Astrocyte (in vitro differentiated cells and primary cell): ENCODE measurements around the gene CD27. TPM values are rescaled to one million over a fixed set of nuclear protein-coding genes. Genes with fewer than 3 reads are reported as not detected.
"Not testable (repeated sequence)": the region's sequence is repeated elsewhere in the genome, so short reads cannot be mapped to it uniquely, and the experiment has no call there.

Source experiments
- DNase-seq: peaks from one replicate; pipeline ENCODE4 v3.0.0-alpha.2; 2010; ENCODE audit warnings: low read depth
- FAIRE-seq: peaks from 2 replicates; lab custom pipeline; 2011; peaks lifted over from hg19 to GRCh38; lab: Jason Lieb, UNC
- H2AFZ ChIP-seq: 2 replicates; pipeline ENCODE4 v1.6.0; 2012; ENCODE audit warnings: low read depth, low read length, inconsistent platforms
- H3K27ac ChIP-seq: 2 replicates; pipeline ENCODE4 v1.5.1; 2011; ENCODE audit warnings: low read depth, low read length, inconsistent platforms
- H3K27me3 ChIP-seq: 2 replicates; pipeline ENCODE4 v1.6.0; 2011; ENCODE audit warnings: low read length, inconsistent platforms; ENCODE audit not compliant: insufficient read depth
- H3K36me3 ChIP-seq: 2 replicates; pipeline ENCODE4 v1.5.1; 2011; ENCODE audit warnings: low read length, inconsistent platforms; ENCODE audit not compliant: insufficient read depth
- H3K4me1 ChIP-seq: 2 replicates; pipeline ENCODE4 v1.5.1; 2011; ENCODE audit warnings: low read length, inconsistent platforms; ENCODE audit not compliant: insufficient read depth
- H3K4me2 ChIP-seq: 2 replicates; pipeline ENCODE4 v1.6.0; 2012; ENCODE audit warnings: low read length, inconsistent platforms
- H3K4me3 ChIP-seq: 2 replicates; pipeline ENCODE4 v1.5.1; 2011; ENCODE audit warnings: low read depth, mild to moderate bottlenecking, low read length, inconsistent platforms; ENCODE audit not compliant: insufficient read depth
- H3K79me2 ChIP-seq: 2 replicates; pipeline ENCODE4 v1.6.0; 2012; ENCODE audit warnings: mild to moderate bottlenecking, low read length, inconsistent platforms; ENCODE audit not compliant: insufficient read depth
- H3K9ac ChIP-seq: 2 replicates; pipeline ENCODE4 v1.6.0; 2012; ENCODE audit warnings: mild to moderate bottlenecking, low read length, inconsistent platforms
- H3K9me3 ChIP-seq: 2 replicates; pipeline ENCODE4 v1.5.1; 2012; ENCODE audit warnings: low read depth, mild to moderate bottlenecking, low read length, inconsistent platforms; ENCODE audit not compliant: insufficient read depth
- H4K20me1 ChIP-seq: 2 replicates; pipeline ENCODE4 v1.6.0; 2012; ENCODE audit warnings: low read length, inconsistent platforms; ENCODE audit not compliant: insufficient read depth
- H3K27ac Mint-ChIP-seq: one replicate; pipeline ENCODE4 v1.8.0; 2021; ENCODE audit warnings: mild to moderate bottlenecking, mixed read lengths; ENCODE audit not compliant: unreplicated experiment
- H3K27me3 Mint-ChIP-seq: one replicate; pipeline ENCODE4 v1.8.0; 2021; ENCODE audit warnings: low read depth, mixed read lengths; ENCODE audit not compliant: unreplicated experiment
- H3K36me3 Mint-ChIP-seq: one replicate; pipeline ENCODE4 v1.8.0; 2021; ENCODE audit warnings: low read depth, mixed read lengths; ENCODE audit not compliant: unreplicated experiment
- H3K4me1 Mint-ChIP-seq: one replicate; pipeline ENCODE4 v1.8.0; 2021; ENCODE audit warnings: low read depth, mixed read lengths; ENCODE audit not compliant: unreplicated experiment
- H3K4me3 Mint-ChIP-seq: one replicate; pipeline ENCODE4 v1.8.0; 2021; ENCODE audit warnings: mild to moderate bottlenecking, moderate library complexity, mixed read lengths; ENCODE audit not compliant: unreplicated experiment
- H3K9me3 Mint-ChIP-seq: one replicate; pipeline ENCODE4 v1.8.0; 2021; ENCODE audit warnings: mild to moderate bottlenecking, mixed read lengths; ENCODE audit not compliant: unreplicated experiment
- EZH2 ChIP-seq: IDR thresholded peaks from 2 replicates; pipeline ENCODE4 v1.6.1; 2012; ENCODE audit warnings: mild to moderate bottlenecking, low read length, inconsistent platforms; ENCODE audit not compliant: insufficient read depth
- total RNA-seq: library from RNA; stranded (reverse); gene quantifications from 2 replicates; pipeline ENCODE4 v1.2.1, GENCODE V29; 2021
- TF ChIP-seq, protein P1 (sequence below): IDR thresholded peaks from 2 replicates; pipeline ENCODE4 v1.5.1; 2011; ENCODE audit warnings: low read depth, mild to moderate bottlenecking, inconsistent platforms, low read length, moderate library complexity; ENCODE audit not compliant: insufficient read depth

The CD27 gene
- total RNA-seq, 1 donor from 2014 or later: not detected

DNA sequence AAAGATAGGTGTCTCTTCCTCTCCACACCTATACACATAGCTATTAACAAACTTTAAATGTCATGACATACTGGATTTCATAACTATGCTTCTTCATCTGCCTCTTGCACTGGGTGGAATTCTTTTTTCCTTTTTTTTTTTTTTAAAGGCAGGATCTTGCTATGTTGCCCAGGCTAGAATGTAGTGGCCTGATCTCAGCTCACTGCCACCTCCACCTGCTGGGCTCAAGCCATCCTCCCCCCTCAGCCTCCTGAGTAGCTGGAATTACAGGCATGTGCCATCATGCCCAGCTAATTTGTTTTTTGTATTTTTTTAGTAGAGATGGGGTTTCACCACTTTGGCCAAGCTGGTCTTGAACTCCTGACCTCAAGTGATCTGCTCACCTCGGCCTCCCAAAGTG is 43.5 kb downstream of the CD27 start:
- no peak overlapping the region for H3K9ac ChIP-seq
- TF ChIP-seq EZH2: no peak
- TF ChIP-seq, protein P1, sequence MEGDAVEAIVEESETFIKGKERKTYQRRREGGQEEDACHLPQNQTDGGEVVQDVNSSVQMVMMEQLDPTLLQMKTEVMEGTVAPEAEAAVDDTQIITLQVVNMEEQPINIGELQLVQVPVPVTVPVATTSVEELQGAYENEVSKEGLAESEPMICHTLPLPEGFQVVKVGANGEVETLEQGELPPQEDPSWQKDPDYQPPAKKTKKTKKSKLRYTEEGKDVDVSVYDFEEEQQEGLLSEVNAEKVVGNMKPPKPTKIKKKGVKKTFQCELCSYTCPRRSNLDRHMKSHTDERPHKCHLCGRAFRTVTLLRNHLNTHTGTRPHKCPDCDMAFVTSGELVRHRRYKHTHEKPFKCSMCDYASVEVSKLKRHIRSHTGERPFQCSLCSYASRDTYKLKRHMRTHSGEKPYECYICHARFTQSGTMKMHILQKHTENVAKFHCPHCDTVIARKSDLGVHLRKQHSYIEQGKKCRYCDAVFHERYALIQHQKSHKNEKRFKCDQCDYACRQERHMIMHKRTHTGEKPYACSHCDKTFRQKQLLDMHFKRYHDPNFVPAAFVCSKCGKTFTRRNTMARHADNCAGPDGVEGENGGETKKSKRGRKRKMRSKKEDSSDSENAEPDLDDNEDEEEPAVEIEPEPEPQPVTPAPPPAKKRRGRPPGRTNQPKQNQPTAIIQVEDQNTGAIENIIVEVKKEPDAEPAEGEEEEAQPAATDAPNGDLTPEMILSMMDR: no peak
- no peak overlapping the region for H2AFZ ChIP-seq
- no peak overlapping the region for H3K4me2 ChIP-seq
- Mint-ChIP-seq H3K27me3 (peaks cover 2% of the 10 kb centered on the region), H3K27ac (no peak overlapping the region), H3K9me3 (no peaks in the 10 kb centered on the region), H3K4me3 (no peak overlapping the region), H3K36me3 (no peaks in the 10 kb centered on the region), H3K4me1 (peaks cover 7% of the 10 kb centered on the region)
- H3K27me3 ChIP-seq: no peaks in the 10 kb centered on the region
- FAIRE-seq (no peak), DNase-seq (no peak)
- peaks cover 6% of the 10 kb centered on the region for H3K4me1 ChIP-seq
- peaks cover 4% of the 10 kb centered on the region for H3K36me3 ChIP-seq
- H3K4me3 ChIP-seq: no peak overlapping the region
- H3K27ac ChIP-seq: no peak overlapping the region
- H3K9me3 ChIP-seq: no peaks in the 10 kb centered on the region
- no peaks in the 10 kb centered on the region for H4K20me1 ChIP-seq
- H3K79me2 ChIP-seq: peaks cover 15% of the 10 kb centered on the region

DNA sequence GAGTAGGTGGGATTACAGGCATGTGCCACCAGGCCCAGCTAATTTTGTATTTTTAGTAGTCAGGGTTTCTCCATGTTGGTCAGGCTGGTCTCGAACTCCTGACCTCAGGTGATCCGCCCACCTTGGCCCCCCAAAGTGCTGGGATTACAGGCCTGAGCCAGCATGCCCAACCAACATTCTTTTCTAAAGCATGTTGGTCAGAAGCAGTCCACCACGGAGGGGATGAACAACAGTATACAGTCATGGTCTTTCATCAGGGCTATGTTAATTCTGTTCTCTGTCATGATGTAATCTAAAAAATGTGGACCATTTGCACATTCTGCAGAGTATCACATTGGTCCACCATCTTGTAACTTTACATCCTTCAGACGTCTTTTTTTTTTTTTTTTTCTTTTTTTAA is 44.7 kb downstream of the CD27 start:
- no peak overlapping the region for H3K4me2 ChIP-seq
- Mint-ChIP-seq H3K4me1 (peaks cover 7% of the 10 kb centered on the region), H3K36me3 (no peaks in the 10 kb centered on the region), H3K4me3 (no peak overlapping the region), H3K27ac (no peak overlapping the region), H3K27me3 (peaks cover 2% of the 10 kb centered on the region), H3K9me3 (no peaks in the 10 kb centered on the region)
- FAIRE-seq: no peak
- H3K4me3 ChIP-seq: no peak overlapping the region
- H3K4me1 ChIP-seq: peaks cover 7% of the 10 kb centered on the region
- no peaks in the 10 kb centered on the region for H3K9me3 ChIP-seq
- H3K36me3 ChIP-seq: peaks cover 4% of the 10 kb centered on the region
- peaks cover 18% of the 10 kb centered on the region for H3K79me2 ChIP-seq
- no peak overlapping the region for H3K27ac ChIP-seq
- H2AFZ ChIP-seq: no peak overlapping the region
- H4K20me1 ChIP-seq: no peaks in the 10 kb centered on the region
- H3K9ac ChIP-seq: no peak overlapping the region
- no peak for DNase-seq
- H3K27me3 ChIP-seq: no peaks in the 10 kb centered on the region
- TF ChIP-seq, protein P1: no peak
- no peak for TF ChIP-seq EZH2

DNA sequence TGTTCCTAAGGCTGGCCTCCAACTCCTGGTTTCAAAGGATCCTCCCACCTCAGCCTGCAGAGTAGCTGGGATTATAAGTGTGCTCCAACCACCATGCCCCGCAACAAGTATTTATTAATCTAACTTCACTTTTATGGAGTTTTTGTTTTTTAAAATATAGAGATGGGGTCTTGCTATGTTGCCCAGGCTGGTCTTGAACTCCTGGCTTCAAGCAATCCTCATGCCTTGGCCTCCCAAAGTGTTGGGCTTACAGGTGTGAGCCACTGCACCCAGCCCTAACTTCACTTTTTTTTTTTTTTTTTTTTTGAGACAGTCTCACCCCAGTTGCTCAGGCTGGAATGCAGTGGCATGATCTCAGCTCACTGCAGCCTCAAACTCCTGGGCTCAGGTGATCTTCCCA is 45.9 kb downstream of the CD27 start:
- H3K79me2 ChIP-seq: peaks cover 30% of the 10 kb centered on the region
- not testable (repeated sequence) for FAIRE-seq, H3K36me3 ChIP-seq, H3K9ac ChIP-seq, H3K27ac Mint-ChIP-seq, H3K9me3 Mint-ChIP-seq, H3K27ac ChIP-seq, H3K36me3 Mint-ChIP-seq, H3K4me2 ChIP-seq, H3K4me3 Mint-ChIP-seq, H2AFZ ChIP-seq, H3K4me3 ChIP-seq, H3K27me3 ChIP-seq, H4K20me1 ChIP-seq, H3K9me3 ChIP-seq, DNase-seq, H3K27me3 Mint-ChIP-seq
- H3K4me1 Mint-ChIP-seq: peaks cover 14% of the 10 kb centered on the region
- H3K4me1 ChIP-seq: peaks cover 19% of the 10 kb centered on the region
